H1 (cell line): ENCODE results near the gene RTEL1. TPM values are rescaled to one million over a fixed set of nuclear protein-coding genes. Genes with fewer than 3 reads are reported as not detected.

Experiments used
- CTCF ChIA-PET: fragments of 300-600 bp; sonication (Branson Sonifier 250); formaldehyde crosslinking; loops from one replicate; lab custom pipeline; 2021; ENCODE audit not compliant: partially characterized antibody; lab: Charles Lee
- POLR2A ChIA-PET: fragments of 300-600 bp; sonication (Branson Sonifier 250); formaldehyde crosslinking; loops from one replicate; lab custom pipeline; 2021; ENCODE audit warnings: inconsistent platforms; ENCODE audit not compliant: partially characterized antibody; lab: Charles Lee
- DNase-seq, 2 experiments: peaks; one replicate each; pipeline versions ENCODE4 v3.0.0 to v3.0.0-alpha.2; 2010 to 2022; ENCODE audit warnings: low spot score in 2 of 2, low read depth in 1 of 2, mixed read lengths in 1 of 2
- FAIRE-seq: peaks from 2 replicates; lab custom pipeline; 2011; peaks lifted over from hg19 to GRCh38; lab: Jason Lieb, UNC
- H2AFZ ChIP-seq: 2 replicates; pipeline ENCODE4 v1.8.1; 2012; ENCODE audit warnings: low read length, inconsistent platforms
- H2AK5ac ChIP-seq: 2 replicates; pipeline ENCODE4 v1.6.1; 2013; ENCODE audit warnings: low read depth, low read length
- H2BK120ac ChIP-seq: replicated peaks from 2 replicates; pipeline ENCODE3; 2013; ENCODE audit warnings: low read depth, low read length, inconsistent platforms
- H2BK12ac ChIP-seq: 2 replicates; pipeline ENCODE4 v1.6.1; 2013; ENCODE audit warnings: low read depth, low read length
- H2BK15ac ChIP-seq: 2 replicates; pipeline ENCODE4 v1.6.1; 2013; ENCODE audit warnings: low read length
- H2BK20ac ChIP-seq: 2 replicates; pipeline ENCODE4 v1.6.1; 2013; ENCODE audit warnings: low read length
- H2BK5ac ChIP-seq: 2 replicates; pipeline ENCODE4 v1.6.1; 2013; ENCODE audit warnings: low read depth, low read length
- H3K14ac ChIP-seq: 2 replicates; pipeline ENCODE4 v1.6.1; 2013; ENCODE audit warnings: inconsistent platforms; ENCODE audit not compliant: insufficient read length
- H3K18ac ChIP-seq: 2 replicates; pipeline ENCODE4 v1.6.1; 2013; ENCODE audit warnings: low read length; ENCODE audit errors: extremely low read depth
- H3K23ac ChIP-seq: 2 replicates; pipeline ENCODE4 v1.6.1; 2013; ENCODE audit warnings: inconsistent platforms; ENCODE audit not compliant: insufficient read length
- H3K23me2 ChIP-seq: 2 replicates; pipeline ENCODE4 v1.6.1; 2013; ENCODE audit warnings: low read depth, low read length
- H3K27ac ChIP-seq: 2 replicates; pipeline ENCODE4 v1.6.1; 2011; ENCODE audit warnings: low read depth, low read length, inconsistent platforms
- H3K27me3 ChIP-seq, 4 experiments: replicated peaks in 1 of 4; 1 replicate in 1 of 4; 2 replicates in 3 of 4; pipeline versions ENCODE4 v1.6.1 to v1.8.1; 2011 to 2013; ENCODE audit warnings: low read length in 3 of 4, mild to moderate bottlenecking in 3 of 4, inconsistent platforms in 2 of 4, mixed read lengths in 2 of 4, moderate library complexity in 1 of 4; ENCODE audit not compliant: control insufficient read depth in 3 of 4, insufficient read depth in 3 of 4; ENCODE audit errors: extremely low read depth in 1 of 4
- H3K36me3 ChIP-seq, 4 experiments: 2 replicates each; pipeline versions ENCODE4 v1.6.1 to v1.8.1; 2011 to 2013; ENCODE audit warnings: mild to moderate bottlenecking in 4 of 4, low read length in 3 of 4, moderate library complexity in 2 of 4, control low read depth in 1 of 4, inconsistent platforms in 1 of 4; ENCODE audit not compliant: insufficient read depth in 4 of 4, control insufficient read depth in 2 of 4
- H3K4ac ChIP-seq: replicated peaks from 2 replicates; pipeline ENCODE3; 2013; ENCODE audit warnings: low read length, low read depth, mixed read lengths, inconsistent platforms; ENCODE audit not compliant: insufficient read length
- H3K4me1 ChIP-seq, 4 experiments: replicated peaks in 1 of 4; 1 replicate in 1 of 4; 2 replicates in 3 of 4; pipeline versions ENCODE4 v1.6.1 to v1.8.1; 2011 to 2013; ENCODE audit warnings: low read length in 3 of 4, inconsistent platforms in 2 of 4, mixed read lengths in 1 of 4; ENCODE audit not compliant: insufficient read depth in 4 of 4, control insufficient read depth in 3 of 4
- H3K4me2 ChIP-seq, 2 experiments: 2 replicates each; pipeline versions ENCODE4 v1.6.1 to v1.8.1; 2011 to 2013; ENCODE audit warnings: low read depth in 2 of 2, low read length in 2 of 2, control low read depth in 1 of 2, inconsistent platforms in 1 of 2, mild to moderate bottlenecking in 1 of 2; ENCODE audit not compliant: insufficient read depth in 1 of 2
- H3K4me3 ChIP-seq, 4 experiments: fragments of 200-600, 300-600 bp in 1 of 4; sonication (generic), shearing (Covaris generic), sonication (Bioruptor Twin) in 1 of 4; 2 replicates each; pipeline versions ENCODE4 v1.5.1 to v1.8.1; 2011 to 2016; ENCODE audit warnings: low read length in 4 of 4, low read depth in 3 of 4, control low read depth in 2 of 4, inconsistent platforms in 2 of 4, mild to moderate bottlenecking in 2 of 4, mixed read lengths in 1 of 4, moderate library complexity in 1 of 4; ENCODE audit not compliant: insufficient read depth in 2 of 4; ENCODE audit errors: extremely low read depth in 1 of 4
- H3K56ac ChIP-seq: replicated peaks from 2 replicates; pipeline ENCODE3; 2013; ENCODE audit warnings: low read depth, mild to moderate bottlenecking, mixed read lengths, low read length, inconsistent platforms; ENCODE audit not compliant: insufficient read length
- H3K79me1 ChIP-seq: 2 replicates; pipeline ENCODE4 v1.6.1; 2013; ENCODE audit warnings: low read depth, low read length, control low read depth
- H3K79me2 ChIP-seq, 2 experiments: 2 replicates each; pipeline versions ENCODE4 v1.6.1 to v1.8.1; 2012 to 2013; ENCODE audit warnings: low read length in 2 of 2, mild to moderate bottlenecking in 2 of 2, inconsistent platforms in 1 of 2; ENCODE audit not compliant: insufficient read depth in 2 of 2, control insufficient read depth in 1 of 2
- H3K9ac ChIP-seq, 4 experiments: replicated peaks in 1 of 4; 1 replicate in 1 of 4; 2 replicates in 3 of 4; pipeline versions ENCODE4 v1.6.1 to v1.8.1; 2011 to 2013; ENCODE audit warnings: low read depth in 3 of 4, low read length in 3 of 4, control low read depth in 2 of 4, mild to moderate bottlenecking in 2 of 4, moderate library complexity in 2 of 4, inconsistent platforms in 1 of 4; ENCODE audit errors: extremely low read depth in 1 of 4
- H3K9me3 ChIP-seq, 2 experiments: 2 replicates each; pipeline versions ENCODE4 v1.6.1 to v1.8.1; 2012 to 2013; ENCODE audit warnings: mild to moderate bottlenecking in 2 of 2, moderate library complexity in 2 of 2, control low read depth in 1 of 2, inconsistent platforms in 1 of 2, low read depth in 1 of 2, low read length in 1 of 2, mixed read lengths in 1 of 2; ENCODE audit not compliant: insufficient read depth in 2 of 2
- H4K20me1 ChIP-seq, 2 experiments: replicated peaks in 1 of 2; 2 replicates each; pipeline versions ENCODE3 to v1.8.1; 2011 to 2013; ENCODE audit warnings: inconsistent platforms in 2 of 2, low read length in 2 of 2, mild to moderate bottlenecking in 1 of 2; ENCODE audit not compliant: insufficient read depth in 2 of 2, control insufficient read depth in 1 of 2
- H4K5ac ChIP-seq: 2 replicates; pipeline ENCODE4 v1.6.1; 2013; ENCODE audit warnings: low read length, low read depth, mixed read lengths, inconsistent platforms; ENCODE audit not compliant: insufficient read length
- H4K8ac ChIP-seq: 2 replicates; pipeline ENCODE4 v1.8.0; 2013; ENCODE audit warnings: mild to moderate bottlenecking, moderate library complexity, low read length, inconsistent platforms; ENCODE audit not compliant: insufficient read depth; ENCODE audit errors: extremely low read depth
- H4K91ac ChIP-seq: replicated peaks from 2 replicates; pipeline ENCODE3; 2013; ENCODE audit warnings: low read length, mixed read lengths, inconsistent platforms; ENCODE audit not compliant: insufficient read length
- ASH2L ChIP-seq: fragments of 200-600, 300-600 bp; sonication (generic); IDR thresholded peaks from one replicate; pipeline ENCODE4 v1.7.1; 2017; ENCODE audit warnings: low read length
- BCL11A ChIP-seq, 2 experiments: IDR thresholded peaks; one replicate each; pipeline ENCODE4 v1.6.1; 2011; ENCODE audit warnings: low read depth in 2 of 2, low read length in 2 of 2, mild to moderate bottlenecking in 2 of 2
- CHD1 ChIP-seq: IDR thresholded peaks from 2 replicates; pipeline ENCODE4 v1.6.1; 2012; ENCODE audit warnings: low read depth, low read length, improper control_type of control experiment
- GTF2F1 ChIP-seq: IDR thresholded peaks from 2 replicates; pipeline ENCODE4 v1.6.1; 2012; ENCODE audit warnings: low read depth, low read length, improper control_type of control experiment, borderline replicate concordance
- KDM5A ChIP-seq: fragments of 200-600 bp; IDR thresholded peaks from 2 replicates; pipeline ENCODE4 v1.7.1; 2012; ENCODE audit warnings: mild to moderate bottlenecking, low read length, inconsistent platforms, mixed read lengths
- POLR2A ChIP-seq, 2 experiments: IDR thresholded peaks; 1 replicate in 1 of 2; 2 replicates in 1 of 2; pipeline ENCODE4 v1.6.1; 2011; ENCODE audit warnings: low read depth in 2 of 2, low read length in 2 of 2, mild to moderate bottlenecking in 2 of 2; ENCODE audit errors: control extremely low read depth in 1 of 2
- RFX5 ChIP-seq: IDR thresholded peaks from 2 replicates; pipeline ENCODE4 v1.6.1; 2011; ENCODE audit warnings: low read depth, low read length, improper control_type of control experiment, borderline replicate concordance
- RXRA ChIP-seq: IDR thresholded peaks from 2 replicates; pipeline ENCODE4 v1.6.1; 2011; ENCODE audit warnings: low read depth, mild to moderate bottlenecking, low read length, moderate library complexity; ENCODE audit not compliant: insufficient read depth
- SAP30 ChIP-seq: fragments of 300-600 bp; sonication (generic); IDR thresholded peaks from 2 replicates; pipeline ENCODE4 v1.7.1; 2012; ENCODE audit warnings: low read length, moderate library complexity, mild to moderate bottlenecking, inconsistent platforms; ENCODE audit not compliant: insufficient read depth, insufficient replicate concordance
- SP2 ChIP-seq: IDR thresholded peaks from 2 replicates; pipeline ENCODE4 v1.6.1; 2012; ENCODE audit warnings: mild to moderate bottlenecking, low read length, inconsistent platforms
- whole genome bisulfite sequencing, 2 experiments: shearing (Covaris generic) in 1 of 2; methylation state at CpG; one replicate each; pipeline versions ENCODE4 v1.1.6 to v1.1.7; 2013 to 2015; ENCODE audit warnings: low lambda C conversion rate in 2 of 2, mixed read lengths in 2 of 2, inconsistent platforms in 1 of 2, low coverage in 1 of 2, missing lambda C conversion rate in 1 of 2; ENCODE audit not compliant: insufficient replicate concordance in 2 of 2, insufficient coverage in 1 of 2, insufficient read length in 1 of 2; ENCODE audit errors: extremely low coverage in 1 of 2, missing lambda C conversion rate in 1 of 2; 5-methylcytosine and 5-hydroxymethylcytosine counted together
- polyA plus RNA-seq, 7 experiments: library from polyadenylated mRNA; depleted of rRNA in 3 of 7; stranded (reverse) in 5 of 7; unstranded in 2 of 7; fragments of >200 nt in 5 of 7; fragments of 200-250 nt in 2 of 7; gene quantifications; 1 replicate in 5 of 7; 2 replicates in 1 of 7; 4 replicates in 1 of 7; pipeline versions ENCODE4 v1.2.1 to v1.2.3, GENCODE V29; 2011 to 2013; ENCODE audit warnings: missing spikeins in 2 of 7, mixed read lengths in 2 of 7
- total RNA-seq: library from RNA; stranded (reverse); fragmentation: NEBNext Ultra II Directional; extraction: Animal tissue kit (Norgen Biotek cat#: 25700); gene quantifications from 2 replicates; pipeline ENCODE4 v1.2.1, GENCODE V29; 2021

Gene RTEL1
- total and polyA plus RNA-seq, 2 of the 8 experiments (the other 6 are each of a cell fraction or from before 2014, with no cell fraction given) = 16.2 to 37.1 TPM

- CTCF ChIA-PET = interaction anchor here (0.7 to 1.6 kb wide), 3 partner anchors 13 to 132 kb away, joined by 3 read pairs; partner anchors contain the start of gene PTK6
- WGBS, 2 experiments = 49% methylated on average over 12 of the region's 15 CpGs; no CpG with 5 or more reads in 1 of the 2 experiments
- H4K8ac ChIP-seq = peak overlapping the region; percentile 85; the same call in 1 of the 2 replicates
- H4K91ac ChIP-seq = peak overlapping the region; percentile 96
- peaks cover 9 to 11% of the 10 kb centered on the region in 2 experiments for H4K20me1 ChIP-seq
- no peaks in the 10 kb centered on the region; the same call in none of the 2 replicates for H3K79me1 ChIP-seq
- no peak for TF ChIP-seq RXRA
- peak; percentile 37 for TF ChIP-seq ASH2L
- no peak for TF ChIP-seq SP2
- no peak for TF ChIP-seq SAP30
- no peak for TF ChIP-seq BCL11A (IDR thresholded peaks at IDR 0.05; ENCODE audit: low read depth in 2 of 2, low read length in 2 of 2)
- no peak for TF ChIP-seq RFX5
- no peak for TF ChIP-seq GTF2F1
- TF ChIP-seq POLR2A (IDR thresholded peaks at IDR 0.05; ENCODE audit: control extremely low read depth in 1 of 2, low read depth in 2 of 2, low read length in 2 of 2) = peak in 1 of 2 experiments; percentile 37; a peak in 1 of 3 replicates
- no peak for TF ChIP-seq CHD1
- no peak for TF ChIP-seq KDM5A
- TF ChIP-seq, all 59 proteins: peak for 2
- peak overlapping the region in 3 of 4 experiments; percentile 56 to 71 (median 62); a peak in 6 of 7 replicates for H3K9ac ChIP-seq
- peak overlapping the region; percentile 80 for H3K56ac ChIP-seq
- peak overlapping the region; percentile 55 for H2BK120ac ChIP-seq
- peak overlapping the region; percentile 92; the same call in 1 of the 2 replicates for H2BK15ac ChIP-seq
- H3K4me3 ChIP-seq = peak overlapping the region; percentile 37 to 74 (median 60)
- peak overlapping the region; percentile 95 for H3K18ac ChIP-seq
- H3K23me2 ChIP-seq = peaks cover 22% of the 10 kb centered on the region
- peaks cover 0 to 22% (median 16%) of the 10 kb centered on the region in 4 experiments; a peak in 6 of 7 replicates for H3K4me1 ChIP-seq
- peak overlapping the region; percentile 63 for H4K5ac ChIP-seq
- H2AK5ac ChIP-seq = 0 out of 2 replicates have a peak overlapping the region, but pooled peaks have one; percentile 32
- DNase-seq (no peak), FAIRE-seq (no peak)
- peak overlapping the region; percentile 83 for H3K14ac ChIP-seq
- peak overlapping the region; percentile 73; the same call in 1 of the 2 replicates for H3K27ac ChIP-seq
- POLR2A ChIA-PET = interaction anchor here (0.6 to 1.7 kb wide), 11 partner anchors 8 to 384 kb away, joined by 3 to 9 read pairs (median 3); partner anchors contain the start of genes ARFRP1, GMEB2 and ZGPAT
- peak overlapping the region; percentile 71 to 88 for H3K4me2 ChIP-seq
- H2BK5ac ChIP-seq = peak overlapping the region; percentile 90
- peak overlapping the region; percentile 92 for H3K4ac ChIP-seq
- H2AFZ ChIP-seq = no peak overlapping the region
- H3K23ac ChIP-seq = no peak overlapping the region
- H2BK12ac ChIP-seq = peak overlapping the region; percentile 68; the same call in 1 of the 2 replicates
- H3K36me3 ChIP-seq = no peaks in the 10 kb centered on the region
- H3K9me3 ChIP-seq = no peaks in the 10 kb centered on the region
- peaks cover 0 to 2% of the 10 kb centered on the region in 2 experiments; a peak in 1 of 4 replicates for H3K79me2 ChIP-seq
- H3K27me3 ChIP-seq = peaks cover 0 to 2% (median 0%) of the 10 kb centered on the region in 4 experiments; a peak in 2 of 7 replicates
- H2BK20ac ChIP-seq = peak overlapping the region; percentile 72; the same call in 1 of the 2 replicates
Measured at GRCh38 chr20:63653974-63654668, 4.0 kb upstream of the RTEL1 start.
